Stimulated activated CD8-positive, alpha-beta memory T cell treated with anti-CD3 and anti-CD28 coated beads, Interleukin-4, amount 100 ng/mL, for 4 hours (primary cell): ENCODE results near the gene COLEC11.

Experiments
- DNase-seq, 2 donors: peaks; one replicate each; pipeline ENCODE4 v3.0.0-alpha.2; 2020; ENCODE audit warnings: low read depth in 2 of 2, low spot score in 1 of 2

Gene COLEC11

GRCh38 chr2:3584608-3585260 is 10.2 kb upstream of the COLEC11 start:
- no peak for DNase-seq

GRCh38 chr2:3585261-3586109 is 9.4 kb upstream of the COLEC11 start:
- no peak for DNase-seq

DNA sequence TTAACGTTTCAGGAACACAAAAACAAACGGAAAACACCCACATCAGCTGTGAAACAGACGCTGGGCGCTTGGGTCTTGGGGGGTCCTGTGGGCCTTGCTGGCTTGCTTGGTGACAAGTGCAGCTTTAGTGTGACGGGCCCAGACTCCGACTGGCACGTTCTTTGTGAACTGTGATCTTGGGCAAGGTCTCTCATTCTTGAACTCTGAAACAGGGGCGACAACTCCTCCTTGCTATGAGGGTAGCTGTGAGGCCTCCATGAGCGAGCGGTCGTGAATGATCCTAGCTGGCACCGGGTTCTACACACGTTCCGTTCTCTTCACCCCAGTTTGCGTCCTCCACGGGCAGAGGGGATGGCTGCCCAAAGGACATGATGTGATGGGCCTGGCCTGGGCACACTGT is 8.7 kb upstream of the COLEC11 start:
- DNase-seq: no peak

GRCh38 chr2:3587021-3587420 is 7.9 kb upstream of the COLEC11 start:
- no peak for DNase-seq

DNA sequence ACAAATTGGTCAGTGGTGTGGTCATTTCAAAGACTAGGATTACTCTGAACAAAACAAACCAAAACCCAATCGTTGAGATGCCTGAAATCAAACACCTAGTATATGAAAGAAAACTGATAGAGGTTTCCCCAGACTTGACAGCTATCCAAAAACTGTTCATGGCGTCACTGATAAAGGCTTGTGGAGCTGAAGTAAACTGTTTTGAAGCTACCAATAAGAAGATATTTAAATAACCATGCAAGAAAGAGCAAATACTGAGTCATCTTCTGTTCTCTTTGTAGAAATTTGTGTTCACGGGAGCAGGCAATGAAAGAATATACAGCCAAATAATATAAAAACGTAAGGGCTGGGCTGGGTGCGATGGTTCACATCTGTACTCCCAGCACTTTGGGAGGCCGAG is 7.5 kb upstream of the COLEC11 start:
- DNase-seq: no peak

DNA sequence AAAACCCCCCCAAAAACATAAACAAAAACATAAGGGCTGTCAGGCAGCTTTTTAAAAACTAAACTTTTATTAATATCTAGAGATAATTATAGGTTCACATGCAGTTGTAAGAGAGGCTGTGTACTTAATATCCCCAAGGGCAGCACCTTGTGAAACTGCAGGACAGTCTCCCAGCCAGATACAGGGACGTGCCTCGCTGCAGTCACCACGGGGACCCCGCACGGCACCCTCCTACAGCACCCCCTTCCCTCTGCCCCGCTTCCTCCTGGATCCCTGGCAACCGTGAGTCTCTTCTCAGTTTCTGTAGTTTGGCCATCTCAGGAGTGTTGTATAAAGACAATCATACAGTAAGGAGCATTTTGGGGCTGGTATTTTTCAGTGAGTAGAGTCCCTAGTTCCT is 6.8 kb upstream of the COLEC11 start:
- no peak for DNase-seq

- no peak for DNase-seq
These were observed 5.8 kb upstream of the COLEC11 start for GRCh38 chr2:3589086-3589485.

DNA sequence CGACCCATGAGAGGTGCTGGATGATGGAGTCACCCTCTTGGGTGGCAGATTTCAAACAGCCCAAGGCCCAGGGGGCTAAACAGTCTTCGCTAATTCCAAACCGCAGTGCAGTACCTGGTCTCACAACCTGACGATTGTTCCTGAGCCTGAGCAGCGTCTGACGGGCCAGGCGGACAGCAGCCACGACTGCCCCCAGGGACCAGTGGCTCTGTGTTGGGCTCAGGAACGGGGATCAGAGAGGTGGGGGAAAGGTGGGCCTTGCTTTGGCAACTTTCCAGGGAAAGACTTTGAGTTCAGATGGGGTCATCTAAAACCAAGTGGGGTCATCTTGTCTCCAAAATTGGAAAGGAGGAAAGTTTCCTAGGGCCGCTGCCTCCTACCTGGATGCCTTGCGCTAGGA is 492 bp downstream of the COLEC11 start:
- no peak for DNase-seq

DNA sequence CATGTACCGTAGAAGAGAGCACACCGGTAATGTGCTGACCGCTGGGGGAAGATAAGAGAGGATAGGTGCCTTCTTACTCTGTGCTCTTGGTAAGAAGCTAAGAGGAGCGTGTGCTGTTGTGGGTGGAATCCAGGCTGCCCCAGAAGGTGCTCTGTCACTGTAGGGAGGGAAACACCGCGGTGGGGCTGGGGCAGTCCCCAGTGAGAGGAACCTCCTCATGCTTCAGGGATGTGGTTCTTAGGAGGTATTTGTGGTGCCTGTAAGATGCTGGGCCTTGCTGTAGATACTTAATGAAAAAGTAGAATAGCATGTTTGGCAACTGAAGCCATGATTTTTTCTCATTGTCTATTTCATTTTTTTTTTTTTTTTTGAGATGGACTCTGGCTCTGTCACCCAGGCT is 1.1 kb downstream of the COLEC11 start:
- DNase-seq: no peak

DNA sequence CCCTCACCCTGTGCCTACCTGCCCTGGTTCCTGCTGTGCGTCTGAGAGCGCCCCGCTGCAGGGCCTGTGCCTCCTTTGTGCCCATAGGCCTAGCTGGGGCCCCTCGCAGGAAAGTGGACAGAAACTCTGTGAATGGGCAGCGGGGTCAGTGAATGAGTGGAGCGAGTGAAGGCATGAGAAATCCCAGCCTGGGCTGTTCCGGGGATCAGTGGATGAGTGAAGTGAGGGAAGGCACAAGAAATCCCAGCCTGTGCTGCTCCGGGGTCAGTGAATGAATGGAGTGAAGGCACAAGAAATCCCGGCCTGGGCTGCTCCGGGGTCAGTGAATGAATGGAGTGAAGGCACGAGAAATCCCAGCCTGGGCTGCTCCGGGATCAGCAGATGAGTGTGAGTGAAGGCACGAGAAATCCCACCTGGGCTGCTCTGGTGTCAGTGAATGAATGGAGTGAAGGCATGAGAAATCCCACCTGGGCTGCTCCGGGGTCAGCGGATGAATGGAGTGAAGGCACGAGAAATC is 2.0 kb downstream of the COLEC11 start:
- DNase-seq: no peak

GRCh38 chr2:3597567-3597966 is 2.7 kb downstream of the COLEC11 start:
- DNase-seq: no peak

GRCh38 chr2:3598197-3598910 is 3.4 kb downstream of the COLEC11 start:
- DNase-seq: no peak

DNA sequence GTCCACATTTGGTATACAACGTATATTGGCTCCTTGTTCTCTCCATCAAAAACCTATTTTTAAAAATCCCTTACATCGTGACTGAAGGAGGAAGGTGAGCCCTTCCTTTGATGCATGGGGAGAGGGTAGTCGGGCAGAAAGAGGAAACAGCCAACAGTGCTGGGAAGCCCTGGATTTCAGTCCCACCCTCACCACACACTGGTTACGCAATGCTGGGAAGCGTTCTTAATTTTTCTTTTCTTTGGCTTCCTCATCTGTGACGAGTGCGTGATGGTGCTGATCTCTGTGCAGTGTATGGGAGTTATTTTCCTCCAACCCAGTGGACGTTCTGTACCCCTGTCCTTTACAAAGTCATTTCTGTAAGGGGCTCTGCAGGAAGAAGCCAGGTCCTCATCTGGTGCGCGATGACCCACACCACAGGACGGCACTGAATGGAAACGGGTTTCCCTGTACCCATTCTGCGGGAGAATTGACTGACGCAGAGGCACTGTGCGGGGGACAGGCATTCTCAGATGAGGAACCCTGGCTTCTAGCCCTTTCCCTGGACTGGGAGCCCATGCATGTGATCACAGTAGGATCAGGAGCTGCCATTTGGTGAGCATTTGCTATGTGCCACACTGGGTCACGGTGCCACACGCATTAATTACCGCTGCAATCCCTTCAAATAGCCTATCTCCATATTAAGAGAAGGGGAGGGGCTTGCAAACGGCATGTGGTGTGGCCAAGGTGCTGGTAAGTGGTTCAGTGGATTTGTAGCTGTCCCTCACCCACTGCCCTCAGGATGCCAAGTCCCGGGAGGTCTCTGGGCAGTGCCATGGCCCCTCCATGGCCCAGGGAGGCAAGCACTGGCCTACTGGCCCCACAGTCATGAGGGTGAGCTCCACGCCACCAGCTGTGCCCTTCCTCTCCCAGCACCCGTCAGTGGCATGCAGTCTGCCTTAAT is 4.3 kb downstream of the COLEC11 start:
- no peak for DNase-seq

- no peak for DNase-seq
These were observed 5.4 kb downstream of the COLEC11 start for GRCh38 chr2:3600256-3600855.

DNA sequence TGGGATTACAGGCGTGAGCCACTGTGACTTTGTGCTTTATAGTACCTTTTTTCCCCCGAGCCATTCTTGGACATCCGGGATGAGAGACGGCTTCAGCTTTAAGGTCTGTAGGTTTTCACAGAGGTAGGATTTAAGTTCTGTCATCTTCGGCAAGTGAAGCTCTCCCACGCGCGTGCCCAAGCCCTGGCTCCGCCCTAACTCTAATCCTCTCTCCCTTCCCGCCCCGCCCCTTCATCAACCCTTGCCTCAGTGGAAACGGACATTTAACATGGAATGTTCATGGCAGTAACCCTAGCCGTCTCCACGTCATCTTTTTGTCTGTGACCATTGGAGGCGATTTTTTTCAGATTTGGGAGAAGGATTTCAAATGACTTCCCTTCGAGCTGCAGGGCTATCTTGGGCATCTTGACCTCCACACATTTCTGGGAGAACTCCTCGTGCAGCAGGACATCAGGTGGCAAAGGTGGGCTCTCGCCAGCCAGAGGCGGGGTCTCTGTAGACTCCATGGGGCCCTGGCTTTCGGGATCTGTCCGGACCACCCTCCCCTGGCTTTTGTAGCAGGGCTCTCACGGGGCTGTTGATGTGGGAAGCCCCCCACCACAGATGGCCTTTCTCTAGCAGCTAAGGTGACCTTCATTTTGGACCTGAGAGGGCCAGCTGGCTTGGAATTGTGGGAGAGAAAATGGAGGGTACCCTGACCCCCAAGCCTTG is 6.8 kb downstream of the COLEC11 start:
- DNase-seq: no peak

GRCh38 chr2:3602553-3603339 is 7.8 kb downstream of the COLEC11 start:
- no peak for DNase-seq

- no peak for DNase-seq
These were observed 8.8 kb downstream of the COLEC11 start for GRCh38 chr2:3603536-3604206.

DNA sequence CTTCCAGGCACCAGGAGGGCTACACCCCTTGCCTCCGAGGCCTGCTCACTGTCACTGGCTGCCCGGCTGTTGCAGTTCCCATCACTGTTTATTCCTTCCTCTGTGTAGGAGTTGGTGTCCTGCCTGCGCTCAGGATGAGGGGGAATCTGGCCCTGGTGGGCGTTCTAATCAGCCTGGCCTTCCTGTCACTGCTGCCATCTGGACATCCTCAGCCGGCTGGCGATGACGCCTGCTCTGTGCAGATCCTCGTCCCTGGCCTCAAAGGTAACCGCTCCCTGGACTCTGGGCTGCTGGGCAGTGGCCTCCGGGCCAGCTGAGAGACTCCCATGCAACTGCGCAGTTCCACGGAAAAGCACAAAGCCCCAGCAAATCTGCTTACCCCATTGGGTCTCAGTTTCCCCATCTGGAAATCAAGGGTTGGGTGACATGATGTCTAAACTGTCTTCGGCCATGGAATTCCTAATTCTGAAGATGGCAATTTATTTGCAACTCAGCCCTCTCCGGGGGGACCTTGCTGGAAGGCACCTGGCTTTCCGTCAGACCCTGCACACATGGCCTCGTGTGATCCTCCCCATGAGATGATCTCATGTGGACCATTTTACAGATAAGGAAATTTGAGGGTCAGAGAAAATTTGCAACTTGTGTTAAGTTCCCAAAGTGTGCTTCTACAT is 9.4 kb downstream of the COLEC11 start:
- DNase-seq: no peak
